Measurements from ENCODE around the gene OPCML. TPM values are rescaled to one million over a fixed set of nuclear protein-coding genes. Genes with fewer than 3 reads are reported as not detected.

Gene OPCML
- total and polyA plus RNA-seq, 2 donors (not counting 1 experiment from before 2014, with no cell fraction given): not detected

DNA sequence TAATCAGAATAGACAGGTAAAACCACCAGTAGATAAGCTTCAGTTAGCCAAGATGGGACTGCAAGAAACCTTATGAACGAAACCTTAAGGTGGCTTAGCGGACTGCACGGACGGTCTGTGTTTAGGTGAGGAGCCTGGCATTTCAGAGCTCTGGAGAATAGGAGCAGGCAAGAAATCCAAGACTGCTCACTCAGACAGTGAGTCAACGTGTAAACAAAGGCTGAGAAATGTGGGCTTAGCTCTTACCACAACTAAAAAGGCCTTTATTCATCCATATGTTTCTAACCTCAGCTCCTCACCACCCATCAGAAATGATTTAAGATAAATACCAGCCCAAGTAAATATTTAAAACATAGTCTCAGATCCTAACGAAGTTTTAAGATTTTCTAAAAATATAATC lies 657.7 kb downstream of the OPCML start:
- POLR2A ChIA-PET: no interaction called here
- H3K4me2 ChIP-seq (replicated peaks; ENCODE audit: low read depth, low read length, poor library complexity, severe bottlenecking): no peak overlapping the region
- DNase-seq: no peak

DNA sequence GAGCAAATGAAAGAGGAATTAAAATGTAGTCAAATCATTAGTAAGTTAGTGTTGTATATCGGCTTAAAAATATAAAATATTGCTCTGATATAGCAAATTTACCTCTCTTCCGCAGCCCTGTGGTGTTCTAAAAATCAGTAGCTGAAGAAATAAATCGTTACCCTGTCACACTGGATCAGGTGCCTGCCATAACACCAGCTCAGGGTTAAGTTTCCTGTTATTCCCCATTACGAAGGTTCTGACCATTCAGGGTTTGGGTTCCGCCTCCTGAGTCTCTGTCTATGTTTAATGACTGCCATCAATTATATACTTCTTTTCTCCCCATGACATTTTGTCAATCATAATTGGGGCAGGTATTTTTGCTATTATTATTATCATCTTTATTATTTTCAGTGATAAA lies 658.5 kb downstream of the OPCML start:
- TF ChIP-seq EZH2 (IDR thresholded peaks at IDR 0.05; ENCODE audit: borderline replicate concordance, insufficient read depth, low read depth, low read length, poor library complexity, severe bottlenecking): no peak
- TF ChIP-seq CTCF (IDR thresholded peaks at IDR 0.05): no peak
- DNase-seq (no peak), ATAC-seq (ENCODE audit: low read depth) (no peak)
- Mint-ChIP-seq H3K27me3 (no peaks in the 10 kb centered on the region), H3K4me3 (no peak overlapping the region), H3K9me3 (ENCODE audit: insufficient read depth) (no peaks in the 10 kb centered on the region), H3K4me1 (no peaks in the 10 kb centered on the region), H3K27ac (no peak overlapping the region)
- no peak overlapping the region for H3K9ac ChIP-seq (ENCODE audit: low read length)
- no peaks in the 10 kb centered on the region for H3K79me2 ChIP-seq (ENCODE audit: control insufficient read depth, insufficient read depth, low read length)
- no peaks in the 10 kb centered on the region for H3K36me3 ChIP-seq (replicated peaks in 1 of 2; ENCODE audit: control extremely low read depth in 1 of 2, control insufficient read depth in 1 of 2, extremely low read depth in 1 of 2, insufficient read depth in 2 of 2, low read length in 1 of 2)
- H3K4me2 ChIP-seq (replicated peaks; ENCODE audit: low read depth, low read length, poor library complexity, severe bottlenecking): no peak overlapping the region
- no peaks in the 10 kb centered on the region for H3K4me1 ChIP-seq (ENCODE audit: control insufficient read depth in 2 of 2, insufficient read depth in 2 of 2, low read length in 2 of 2)
- peaks cover 0 to 2% (median 0%) of the 10 kb centered on the region in 3 donors for H3K9me3 ChIP-seq (ENCODE audit: control extremely low read depth in 1 of 3, control insufficient read depth in 2 of 3, insufficient read depth in 1 of 3, low read length in 2 of 3)
- H3K4me3 ChIP-seq (ENCODE audit: control extremely low read depth in 1 of 5, extremely low read depth in 1 of 5, insufficient read depth in 1 of 5, low read depth in 2 of 5, low read length in 4 of 5): no peak overlapping the region
- no peaks in the 10 kb centered on the region for H3K27me3 ChIP-seq (replicated peaks in 1 of 4; ENCODE audit: control extremely low read depth in 1 of 4, control insufficient read depth in 3 of 4, insufficient read depth in 4 of 4, low read length in 3 of 4)
- no peaks in the 10 kb centered on the region for H4K20me1 ChIP-seq (ENCODE audit: control insufficient read depth, insufficient read depth, low read length, poor library complexity, severe bottlenecking)
- H2AFZ ChIP-seq (ENCODE audit: insufficient read depth, low read depth, low read length, poor library complexity, severe bottlenecking): no peak overlapping the region
- ChIA-PET POLR2A (no interaction called here), CTCF (no interaction called here)
- intact Hi-C loops (cut with micrococcal nuclease): no loop called here
- WGBS (ENCODE audit: insufficient coverage): no CpG with 5 or more reads among the region's 5 CpGs
- no peak overlapping the region for H3K27ac ChIP-seq (ENCODE audit: low read length in 2 of 2)

More for the DNA sequence above, 657.7 kb downstream of the OPCML start:
- no peaks in the 10 kb centered on the region for H3K36me3 ChIP-seq (replicated peaks in 1 of 2; ENCODE audit: control extremely low read depth in 1 of 2, control insufficient read depth in 1 of 2, extremely low read depth in 1 of 2, insufficient read depth in 2 of 2, low read length in 1 of 2)
- Mint-ChIP-seq H3K4me3 (no peak overlapping the region), H3K27ac (no peak overlapping the region), H3K9me3 (ENCODE audit: insufficient read depth) (no peaks in the 10 kb centered on the region), H3K4me1 (no peaks in the 10 kb centered on the region), H3K27me3 (no peaks in the 10 kb centered on the region)
- CTCF ChIA-PET: no interaction called here
- H3K9me3 ChIP-seq (ENCODE audit: control extremely low read depth in 1 of 3, control insufficient read depth in 2 of 3, insufficient read depth in 1 of 3, low read length in 2 of 3): no peaks in the 10 kb centered on the region
- TF ChIP-seq CTCF (IDR thresholded peaks at IDR 0.05) (no peak), EZH2 (IDR thresholded peaks at IDR 0.05; ENCODE audit: borderline replicate concordance, insufficient read depth, low read depth, low read length, poor library complexity, severe bottlenecking) (no peak)
- no peaks in the 10 kb centered on the region for H3K27me3 ChIP-seq (replicated peaks in 1 of 4; ENCODE audit: control extremely low read depth in 1 of 4, control insufficient read depth in 3 of 4, insufficient read depth in 4 of 4, low read length in 3 of 4)
- 87% methylated on average over 5 of the region's 6 CpGs for WGBS (ENCODE audit: insufficient coverage)
- ATAC-seq (ENCODE audit: low read depth): no peak
- intact Hi-C loops (cut with micrococcal nuclease): no loop called here
- no peaks in the 10 kb centered on the region for H3K79me2 ChIP-seq (ENCODE audit: control insufficient read depth, insufficient read depth, low read length)
- H3K27ac ChIP-seq (ENCODE audit: low read length in 2 of 2): no peak overlapping the region
- no peak overlapping the region for H3K9ac ChIP-seq (ENCODE audit: low read length)
- no peak overlapping the region for H3K4me3 ChIP-seq (ENCODE audit: control extremely low read depth in 1 of 5, extremely low read depth in 1 of 5, insufficient read depth in 1 of 5, low read depth in 2 of 5, low read length in 4 of 5)
- H2AFZ ChIP-seq (ENCODE audit: insufficient read depth, low read depth, low read length, poor library complexity, severe bottlenecking): no peak overlapping the region
- H3K4me1 ChIP-seq (ENCODE audit: control insufficient read depth in 2 of 2, insufficient read depth in 2 of 2, low read length in 2 of 2): no peaks in the 10 kb centered on the region
- H4K20me1 ChIP-seq (ENCODE audit: control insufficient read depth, insufficient read depth, low read length, poor library complexity, severe bottlenecking): no peaks in the 10 kb centered on the region
